Transverse colon (tissue), 4 donors: Measurements from ENCODE around the gene SUGCT.

ENCODE experiments used
- CTCF ChIP-seq, 5 experiments: fragments of 200-600 bp in 3 of 5; fragments of 450-650 bp in 2 of 5; sonication (generic) in 3 of 5; IDR thresholded peaks; 1 replicate in 2 of 5; 2 replicates in 3 of 5; pipeline ENCODE4 v1.5.1; 2016 to 2017; ENCODE audit warnings: antibody characterized with exemption in 5 of 5, inconsistent platforms in 3 of 5, mild to moderate bottlenecking in 2 of 5, moderate library complexity in 1 of 5
- EP300 ChIP-seq: sonication (generic); formaldehyde crosslinking; IDR thresholded peaks from one replicate; pipeline ENCODE4 v1.6.1; 2017; ENCODE audit warnings: antibody characterized with exemption, low read depth
- POLR2A ChIP-seq: fragments of 450-650 bp; IDR thresholded peaks from one replicate; pipeline ENCODE4 v1.6.1; 2016; ENCODE audit warnings: antibody characterized with exemption, mild to moderate bottlenecking, moderate library complexity
- POLR2AphosphoS5 ChIP-seq, 3 donors: sonication (generic); formaldehyde crosslinking; IDR thresholded peaks; one replicate each; pipeline ENCODE4 v1.6.1; 2016; ENCODE audit warnings: antibody characterized with exemption in 3 of 3

GRCh38 chr7:40428421-40428820 lies 293.6 kb downstream of the SUGCT start:
- no peak for TF ChIP-seq CTCF (IDR thresholded peaks at IDR 0.05)
- no peak for TF ChIP-seq POLR2A
- TF ChIP-seq EP300 = no peak
- peak in 1 of 3 donors; percentile 27 for TF ChIP-seq POLR2AphosphoS5 (IDR thresholded peaks at IDR 0.05)
